NOMO-1 treated with DMSO at 0.1 percent for 48 hours (cell line): ENCODE results near the gene SAMMSON.

Experiments
- DNase-seq: peaks from one replicate; lab custom pipeline; 2025; ENCODE audit not compliant: unreplicated experiment; lab: John Stamatoyannopoulos, UW

SAMMSON gene

DNA sequence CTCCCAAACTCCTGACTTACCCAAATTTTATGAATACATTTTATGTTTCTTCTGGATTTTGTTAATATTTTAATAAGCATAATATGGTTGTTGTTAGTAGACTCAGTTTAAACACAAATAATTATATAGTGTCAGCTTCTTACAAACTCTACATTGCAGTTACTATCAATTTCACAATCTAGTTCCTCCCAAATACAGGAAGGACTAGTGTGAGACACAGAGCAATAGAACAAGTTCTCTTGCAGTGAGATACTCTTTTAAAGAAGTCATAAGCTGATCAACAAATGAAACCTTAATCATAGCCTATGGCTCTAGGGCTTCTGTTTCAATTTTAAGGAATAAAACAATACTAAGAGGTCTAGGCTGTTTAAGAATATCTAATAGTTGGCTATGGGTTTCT lies 86.1 kb downstream of the SAMMSON start:
- DNase-seq, result peak; percentile 69

DNA sequence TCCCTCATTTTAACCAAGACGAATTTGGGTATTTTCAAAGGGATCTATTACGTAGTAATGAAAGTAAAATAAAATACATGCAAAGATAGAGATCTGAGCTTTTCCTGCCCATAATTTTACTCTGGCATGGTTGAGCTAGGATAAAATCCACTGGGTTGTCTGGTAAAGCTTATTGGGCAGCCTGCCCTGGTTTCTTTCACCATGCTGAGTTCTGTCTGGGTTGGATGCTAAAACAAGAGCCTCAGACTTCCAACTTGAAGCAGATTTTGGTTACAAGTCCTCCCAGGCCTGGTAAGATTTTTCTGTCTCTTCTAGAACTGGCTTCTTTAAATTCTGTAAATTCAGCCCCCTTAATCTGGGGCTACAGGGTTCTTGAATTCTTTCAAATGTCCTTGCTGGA lies 86.8 kb downstream of the SAMMSON start:
- no peak for DNase-seq

DNA sequence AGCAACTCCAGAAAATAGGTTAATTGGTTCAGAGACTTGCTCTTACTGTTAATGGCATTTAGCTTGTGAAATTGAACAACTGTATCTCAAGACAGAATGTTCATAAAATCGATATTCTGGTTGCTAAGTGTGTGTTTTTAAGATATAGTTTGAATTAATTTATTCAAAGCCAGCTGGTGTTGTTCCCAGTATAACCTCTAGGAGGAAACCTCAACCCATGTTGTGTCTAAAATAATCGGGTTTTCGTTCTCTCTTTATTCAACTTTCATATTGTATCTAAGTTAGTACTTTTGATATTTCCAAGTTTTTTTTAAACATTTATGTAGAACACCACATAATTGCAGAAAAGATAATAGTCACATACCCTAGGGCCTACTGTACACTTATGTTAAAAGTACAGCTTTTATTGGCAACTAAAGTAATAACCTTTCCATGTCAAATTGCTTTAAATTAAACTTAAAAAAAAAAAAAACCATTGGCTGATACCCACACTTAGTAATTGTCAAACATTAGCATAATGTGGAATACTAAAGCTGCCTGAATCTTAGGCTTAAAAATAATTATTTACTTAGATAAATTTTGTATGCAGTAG lies 90.9 kb downstream of the SAMMSON start:
- DNase-seq, result peak; percentile 15

DNA sequence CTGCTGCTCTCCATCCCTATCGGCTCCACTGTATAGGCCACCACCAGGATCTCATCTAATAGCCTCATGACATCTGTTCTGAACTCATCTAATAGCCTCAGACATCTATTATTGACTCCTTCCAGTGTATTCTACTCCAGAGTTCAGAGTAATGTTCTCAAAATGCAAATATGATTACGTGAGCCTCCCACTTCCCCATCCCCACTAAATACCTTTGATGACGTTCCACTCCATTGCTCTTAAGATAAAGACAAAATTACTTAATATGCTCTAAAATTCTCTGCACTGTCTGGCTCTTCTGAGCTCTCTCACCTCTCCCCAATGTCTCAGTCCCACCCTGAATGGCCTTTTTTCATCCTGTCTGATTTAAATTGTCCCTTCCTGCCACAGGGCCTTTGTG lies 94.7 kb downstream of the SAMMSON start:
- DNase-seq, result no peak

DNA sequence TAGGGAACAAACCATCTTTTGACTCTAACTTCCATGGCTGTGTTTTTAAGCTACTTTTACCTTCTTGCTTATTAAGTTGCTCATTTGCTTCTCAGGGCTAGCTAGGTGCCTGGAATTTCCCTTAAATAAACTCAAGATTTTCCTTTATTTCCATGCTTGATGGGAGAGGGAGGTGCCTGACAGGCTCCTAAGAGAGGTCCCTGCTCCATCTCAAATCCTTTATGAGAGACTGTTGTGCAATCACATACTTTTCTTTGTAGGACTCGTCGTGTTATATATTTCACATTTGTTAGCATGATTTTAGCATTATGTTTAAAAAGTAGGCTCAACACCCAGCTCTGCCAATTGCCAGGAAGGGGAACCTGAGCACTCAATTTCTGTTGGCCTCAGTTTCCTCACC lies 95.7 kb downstream of the SAMMSON start:
- no peak for DNase-seq

DNA sequence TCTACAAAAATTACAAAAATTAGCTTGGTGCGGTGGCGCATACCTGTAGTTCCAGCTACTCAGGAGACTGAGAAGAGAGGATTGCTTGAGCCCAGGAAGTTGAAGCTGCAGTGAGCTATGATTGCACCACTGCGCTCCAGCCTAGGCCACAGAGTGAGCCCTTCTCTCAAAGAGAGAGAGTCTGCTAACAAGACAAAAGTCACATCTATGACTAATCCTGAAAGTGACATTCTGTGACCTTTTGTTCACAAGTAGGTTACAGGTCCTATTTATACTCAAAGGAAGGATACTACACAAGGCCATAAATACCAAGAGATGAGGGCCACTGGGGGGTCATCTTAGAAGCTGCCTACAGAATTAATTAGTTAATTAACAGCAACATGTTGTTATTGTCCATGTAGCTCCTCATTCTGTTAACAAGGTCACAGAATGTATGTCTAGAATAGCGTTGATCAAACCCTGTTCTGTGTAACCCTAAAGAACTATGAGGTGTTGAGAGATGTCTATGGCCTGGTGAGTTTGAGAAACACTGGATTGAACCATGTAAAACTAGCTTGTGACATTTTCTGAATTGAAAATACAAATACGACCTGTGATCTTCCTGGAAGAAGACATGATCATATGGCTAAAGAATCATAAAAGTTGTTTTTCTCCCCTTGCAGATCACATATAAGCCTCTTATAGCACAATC lies 97.0 kb downstream of the SAMMSON start:
- no peak for DNase-seq

DNA sequence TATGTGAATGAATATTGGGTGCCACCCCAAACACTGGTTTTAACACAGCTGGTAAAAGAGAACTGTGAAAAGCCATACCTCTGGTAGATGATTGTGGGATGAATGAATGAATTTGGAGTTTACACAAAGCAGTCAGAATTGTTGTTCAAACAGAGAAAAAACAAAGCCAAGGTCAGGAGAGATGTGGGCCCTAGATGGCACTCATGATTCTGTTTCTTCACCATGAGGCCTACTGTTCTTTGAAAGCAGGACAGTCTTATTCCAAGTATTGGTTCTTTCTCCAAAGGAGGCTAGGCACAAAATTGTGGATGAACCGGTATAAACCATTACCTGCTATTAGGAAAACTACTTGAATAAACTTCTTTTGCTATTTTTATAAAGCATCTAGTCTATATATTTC lies 97.6 kb downstream of the SAMMSON start:
- no peak for DNase-seq

DNA sequence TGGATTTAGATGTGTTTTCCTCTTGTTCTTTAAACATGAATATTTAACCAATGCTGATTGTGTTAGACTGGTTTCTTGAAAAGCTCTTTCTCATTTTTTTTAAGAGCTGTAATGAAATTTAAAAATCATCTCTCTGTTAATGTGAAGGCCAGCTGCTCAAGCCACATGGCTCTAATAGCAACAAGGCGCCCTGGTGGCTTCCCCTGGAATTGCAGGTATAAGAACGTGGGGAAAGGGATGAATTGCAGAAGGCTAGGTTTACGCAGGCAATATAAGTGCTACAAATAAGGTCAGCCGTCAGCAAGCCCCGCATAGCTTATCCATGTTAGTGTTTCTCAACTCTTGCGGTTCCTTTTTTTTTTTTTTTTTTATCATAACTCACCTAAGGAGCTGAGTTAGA lies 108.5 kb downstream of the SAMMSON start:
- peak; percentile 53 for DNase-seq

DNA sequence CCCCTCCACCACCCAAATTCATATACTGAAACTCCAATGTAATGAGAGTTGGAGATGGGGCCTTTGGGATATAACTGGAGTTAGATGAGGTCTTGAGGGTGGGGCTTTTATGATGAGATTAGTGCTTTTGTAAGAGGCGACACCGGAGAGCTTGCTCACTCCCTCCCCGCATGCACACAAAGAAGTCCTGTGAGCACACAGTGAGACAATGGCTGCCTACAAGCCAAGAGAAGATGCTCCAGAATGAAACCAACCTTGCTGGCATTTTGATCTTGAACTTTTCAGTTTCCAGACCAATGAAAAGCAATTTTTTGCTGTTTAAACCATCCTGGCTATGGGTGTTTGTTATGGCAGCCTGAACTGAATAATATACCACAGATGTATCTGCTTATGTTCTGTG lies 109.0 kb downstream of the SAMMSON start:
- no peak for DNase-seq

DNA sequence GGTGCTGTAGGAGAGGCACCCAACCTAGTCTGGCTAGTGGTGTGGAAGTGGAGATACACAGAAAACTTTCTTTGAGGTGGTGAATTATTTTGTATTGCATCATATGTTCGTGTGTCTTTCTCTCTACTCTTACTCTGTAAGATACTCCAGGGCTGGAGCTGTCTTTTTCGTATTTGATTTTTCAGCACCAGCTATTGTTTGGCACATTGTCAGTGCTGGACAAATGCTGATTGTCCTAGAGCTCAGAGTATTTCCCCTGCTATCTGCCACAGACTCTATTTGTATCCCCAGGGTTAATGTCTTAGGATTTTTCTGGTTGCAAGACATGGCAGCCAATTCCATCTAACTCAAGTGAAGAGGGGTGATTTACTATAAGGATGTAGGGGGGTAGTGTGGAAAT lies 110.5 kb downstream of the SAMMSON start:
- DNase-seq, result no peak

DNA sequence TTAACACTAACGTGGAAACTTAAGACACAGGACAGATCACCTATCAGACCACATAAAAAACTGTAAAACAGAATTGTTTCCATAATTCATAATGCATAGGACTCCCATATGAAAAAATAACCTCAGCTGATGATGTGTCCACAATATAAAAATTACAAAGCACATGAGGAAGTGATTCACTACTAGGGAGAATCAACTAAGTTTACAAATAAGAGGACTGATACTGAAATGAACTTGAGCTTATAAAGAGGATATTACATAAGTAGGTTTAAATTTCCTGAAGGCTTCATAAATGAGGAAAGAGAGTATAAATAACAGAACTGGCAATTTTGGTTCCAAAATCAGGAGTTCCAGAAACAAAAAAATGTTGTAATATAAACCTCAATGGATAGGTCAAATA lies 111.9 kb downstream of the SAMMSON start:
- no peak for DNase-seq

DNA sequence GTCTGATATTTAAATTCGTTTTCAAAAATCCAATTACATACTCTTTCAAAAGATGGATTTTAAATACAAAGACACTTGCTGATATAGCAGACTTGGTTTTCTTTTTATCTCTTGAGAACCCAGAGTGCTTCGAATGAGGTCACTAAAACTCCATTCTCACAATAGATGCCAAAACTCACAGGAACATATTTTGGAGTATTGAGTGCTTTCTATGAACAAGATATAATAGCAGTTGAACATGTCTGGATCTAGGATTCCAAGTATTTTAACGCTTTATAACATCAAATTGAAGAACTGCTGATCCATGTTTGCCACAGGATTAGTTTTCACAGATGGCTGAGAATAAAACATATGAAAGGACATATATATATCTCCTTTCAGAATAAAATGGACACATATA lies 113.2 kb downstream of the SAMMSON start:
- DNase-seq, result no peak

DNA sequence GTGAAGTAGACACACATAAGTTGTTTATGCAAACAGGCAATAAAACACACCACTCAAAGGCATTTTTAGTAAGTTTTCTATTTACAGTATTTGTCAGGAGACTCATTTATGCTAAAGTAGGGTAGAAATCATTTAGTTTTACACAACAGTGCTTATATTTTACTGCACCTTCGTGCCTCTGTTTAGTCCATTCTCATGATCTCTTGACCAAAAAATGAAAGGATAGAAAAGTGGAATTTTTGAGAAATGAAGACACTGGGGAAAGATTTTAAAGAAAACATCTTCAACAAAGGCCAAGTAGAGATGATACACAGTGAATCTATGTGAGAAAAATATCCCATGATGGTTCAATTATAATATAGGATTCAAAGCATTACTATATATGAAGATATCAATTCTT lies 114.9 kb downstream of the SAMMSON start:
- no peak for DNase-seq

DNA sequence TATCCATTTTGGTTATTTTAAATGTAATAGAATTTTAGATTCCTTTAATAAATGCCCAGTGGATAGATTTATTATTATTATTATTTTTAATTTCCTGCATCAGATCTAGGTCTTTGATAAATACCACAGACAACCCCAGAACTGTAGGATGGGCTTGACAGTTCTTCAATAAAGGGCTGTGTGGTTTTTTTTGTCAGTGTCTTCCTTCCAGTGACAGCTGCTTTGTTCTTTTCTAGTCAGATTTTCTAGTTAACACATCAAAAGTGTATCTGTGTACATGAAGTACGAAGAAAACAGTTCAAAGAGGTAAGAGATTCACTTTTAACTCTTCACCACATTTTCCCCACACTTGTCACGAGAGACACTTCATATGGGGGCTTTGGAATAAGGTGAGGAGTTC lies 120.3 kb downstream of the SAMMSON start:
- DNase-seq, result no peak
